Caco-2 (cell line): Measurements from ENCODE around the gene XRCC3. TPM values are rescaled to one million over a fixed set of nuclear protein-coding genes. Genes with fewer than 3 reads are reported as not detected.
"Not testable (repeated sequence)": the region's sequence is repeated elsewhere in the genome, so short reads cannot be mapped to it uniquely, and the experiment has no call there.

Experiments
- BruUV-seq: library from RNA; stranded (reverse); fragments of 400-500 nt; replicated peaks from 2 replicates; lab custom pipeline; 2021; lab: Mats Ljungman, UMichigan
- CTCF ChIA-PET: fragments of 300-600 bp; sonication (Branson Sonifier 250); formaldehyde crosslinking; loops from one replicate; lab custom pipeline; 2022; ENCODE audit warnings: antibody characterized with exemption; lab: Charles Lee
- POLR2A ChIA-PET: fragments of 300-600 bp; sonication (Branson Sonifier 250); formaldehyde crosslinking; loops from one replicate; lab custom pipeline; 2022; ENCODE audit warnings: antibody characterized with exemption; lab: Charles Lee
- DNase-seq, 2 experiments: peaks; one replicate each; pipeline versions ENCODE4 v3.0.0 to v3.0.0-alpha.2; 2020 to 2022
- H3K27me3 ChIP-seq: replicated peaks from 2 replicates; pipeline ENCODE4 v1.6.0; 2011; ENCODE audit warnings: low read length; ENCODE audit not compliant: control insufficient read depth, insufficient read depth
- H3K36me3 ChIP-seq: 2 replicates; pipeline ENCODE4 v1.5.1; 2011; ENCODE audit warnings: low read length; ENCODE audit not compliant: control insufficient read depth, insufficient read depth
- H3K4me1 ChIP-seq: fragments of 250-450 bp; sonication (Bioruptor Pico); 2 replicates; pipeline ENCODE4 v1.5.1; 2020; ENCODE audit warnings: mild to moderate bottlenecking
- H3K4me3 ChIP-seq: 2 replicates; pipeline ENCODE4 v1.5.1; 2011; ENCODE audit warnings: low read depth, mild to moderate bottlenecking, control low read depth, low read length
- H3K9me3 ChIP-seq: fragments of 250-450 bp; sonication (Bioruptor Pico); 2 replicates; pipeline ENCODE4 v1.5.1; 2020; ENCODE audit warnings: mild to moderate bottlenecking, moderate library complexity
- H3K27ac Mint-ChIP-seq: one replicate; pipeline ENCODE4 v1.8.0; 2022; ENCODE audit warnings: mixed read lengths; ENCODE audit not compliant: unreplicated experiment
- H3K27me3 Mint-ChIP-seq: one replicate; pipeline ENCODE4 v1.8.0; 2022; ENCODE audit warnings: mixed read lengths; ENCODE audit not compliant: insufficient read depth, unreplicated experiment
- H3K36me3 Mint-ChIP-seq: one replicate; pipeline ENCODE4 v1.8.0; 2022; ENCODE audit warnings: mild to moderate bottlenecking, mixed read lengths; ENCODE audit not compliant: insufficient read depth, unreplicated experiment
- H3K4me1 Mint-ChIP-seq: one replicate; pipeline ENCODE4 v1.8.0; 2022; ENCODE audit warnings: low read depth, mixed read lengths; ENCODE audit not compliant: unreplicated experiment
- H3K4me3 Mint-ChIP-seq: one replicate; pipeline ENCODE4 v1.8.0; 2022; ENCODE audit warnings: mild to moderate bottlenecking, moderate library complexity, mixed read lengths; ENCODE audit not compliant: unreplicated experiment
- H3K9me3 Mint-ChIP-seq: one replicate; pipeline ENCODE4 v1.8.0; 2022; ENCODE audit warnings: mixed read lengths; ENCODE audit not compliant: unreplicated experiment
- intact Hi-C: fragments of 100-400 bp; cut with micrococcal nuclease; formaldehyde crosslinking; loops from one replicate; pipeline ENCODE4 v1.10.0; 2022; ENCODE audit not compliant: unreplicated experiment
- total RNA-seq: library from RNA; stranded (reverse); gene quantifications from 2 replicates; pipeline ENCODE4 v1.2.3, GENCODE V29; 2022
- TF ChIP-seq, protein P1 (sequence below), 2 experiments: fragments of 200-600 bp in 1 of 2; IDR thresholded peaks; 1 replicate in 1 of 2; 2 replicates in 1 of 2; pipeline versions ENCODE4 v1.5.1 to v1.8.0; 2011 to 2022; ENCODE audit warnings: antibody characterized with exemption in 1 of 2, control low read depth in 1 of 2, inconsistent platforms in 1 of 2, low read depth in 1 of 2, low read length in 1 of 2, mild to moderate bottlenecking in 1 of 2, moderate library complexity in 1 of 2; ENCODE audit not compliant: insufficient read depth in 1 of 2, severe bottlenecking in 1 of 2, unreplicated experiment in 1 of 2

Gene XRCC3
- total RNA-seq, 1 experiment from 2014 or later = 44.0 TPM

DNA sequence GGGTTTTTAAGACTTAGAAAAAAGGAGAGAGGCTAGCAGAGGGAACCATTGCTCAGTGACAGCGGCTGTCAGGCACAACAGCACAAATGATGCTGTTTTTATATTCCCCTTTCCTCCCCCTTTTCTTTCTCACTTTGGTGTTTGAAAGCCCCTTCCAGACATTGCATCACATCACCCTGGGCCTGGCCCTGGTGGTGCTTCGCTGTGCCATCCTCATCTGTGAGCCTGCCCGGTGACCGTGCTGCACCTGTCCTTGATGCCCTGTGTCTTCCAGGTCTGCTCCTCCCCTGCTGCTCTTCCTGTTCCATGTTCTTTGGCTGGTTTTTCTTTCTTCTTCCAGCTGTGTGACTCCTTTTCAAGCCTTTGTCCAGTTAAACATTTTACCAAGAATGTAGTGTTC is 61.4 kb downstream of the XRCC3 start:
- intact Hi-C loops = no loop called here
- no peak for DNase-seq
- Histone ChIP-seq H3K27me3 (no peaks in the 10 kb centered on the region), H3K9me3 (no peaks in the 10 kb centered on the region), H3K4me3 (no peak overlapping the region), H3K36me3 (peaks cover 2% of the 10 kb centered on the region), H3K4me1 (no peaks in the 10 kb centered on the region)
- no peaks in the 10 kb centered on the region for H3K9me3 Mint-ChIP-seq
- ChIA-PET CTCF (no interaction called here), POLR2A (no interaction called here)
- no TSS peak for BruUV-seq
- H3K36me3 Mint-ChIP-seq = peaks cover 31% of the 10 kb centered on the region
- TF ChIP-seq, protein P1, sequence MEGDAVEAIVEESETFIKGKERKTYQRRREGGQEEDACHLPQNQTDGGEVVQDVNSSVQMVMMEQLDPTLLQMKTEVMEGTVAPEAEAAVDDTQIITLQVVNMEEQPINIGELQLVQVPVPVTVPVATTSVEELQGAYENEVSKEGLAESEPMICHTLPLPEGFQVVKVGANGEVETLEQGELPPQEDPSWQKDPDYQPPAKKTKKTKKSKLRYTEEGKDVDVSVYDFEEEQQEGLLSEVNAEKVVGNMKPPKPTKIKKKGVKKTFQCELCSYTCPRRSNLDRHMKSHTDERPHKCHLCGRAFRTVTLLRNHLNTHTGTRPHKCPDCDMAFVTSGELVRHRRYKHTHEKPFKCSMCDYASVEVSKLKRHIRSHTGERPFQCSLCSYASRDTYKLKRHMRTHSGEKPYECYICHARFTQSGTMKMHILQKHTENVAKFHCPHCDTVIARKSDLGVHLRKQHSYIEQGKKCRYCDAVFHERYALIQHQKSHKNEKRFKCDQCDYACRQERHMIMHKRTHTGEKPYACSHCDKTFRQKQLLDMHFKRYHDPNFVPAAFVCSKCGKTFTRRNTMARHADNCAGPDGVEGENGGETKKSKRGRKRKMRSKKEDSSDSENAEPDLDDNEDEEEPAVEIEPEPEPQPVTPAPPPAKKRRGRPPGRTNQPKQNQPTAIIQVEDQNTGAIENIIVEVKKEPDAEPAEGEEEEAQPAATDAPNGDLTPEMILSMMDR (IDR thresholded peaks at IDR 0.05; ENCODE audit: insufficient read depth in 1 of 2, low read depth in 1 of 2, low read length in 1 of 2, severe bottlenecking in 1 of 2, unreplicated experiment in 1 of 2) = no peak
- no peak overlapping the region for H3K27ac Mint-ChIP-seq
- no peaks in the 10 kb centered on the region for H3K27me3 Mint-ChIP-seq
- H3K4me1 Mint-ChIP-seq = no peaks in the 10 kb centered on the region
- H3K4me3 Mint-ChIP-seq = no peak overlapping the region

DNA sequence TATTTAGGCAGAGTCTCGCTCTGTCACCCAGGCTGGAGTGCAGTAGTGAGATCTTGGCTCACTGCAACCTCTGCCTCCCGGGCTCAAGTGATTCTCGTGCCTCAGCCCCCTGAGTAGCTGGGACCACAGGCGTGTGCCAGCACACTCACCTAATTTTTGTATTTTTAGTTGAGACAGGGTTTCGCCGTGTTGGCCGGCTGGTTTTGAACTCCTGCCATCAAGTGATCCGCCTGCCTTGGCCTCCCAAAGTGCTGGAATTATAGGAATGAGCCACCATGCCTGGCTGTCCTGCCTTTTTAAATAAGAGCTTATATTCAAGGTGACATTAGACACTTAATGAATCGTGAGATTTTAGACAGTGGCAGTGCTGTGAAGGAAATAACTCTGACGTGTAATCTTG is 61.9 kb downstream of the XRCC3 start:
- H3K9me3 Mint-ChIP-seq, H3K4me3 ChIP-seq, intact Hi-C loops, H3K27me3 Mint-ChIP-seq, H3K4me1 ChIP-seq, H3K27me3 ChIP-seq, H3K4me3 Mint-ChIP-seq, BruUV-seq, DNase-seq, H3K36me3 ChIP-seq, CTCF ChIA-PET, POLR2A ChIA-PET, H3K27ac Mint-ChIP-seq, H3K4me1 Mint-ChIP-seq, H3K9me3 ChIP-seq: not testable (repeated sequence)
- H3K36me3 Mint-ChIP-seq = peaks cover 31% of the 10 kb centered on the region

DNA sequence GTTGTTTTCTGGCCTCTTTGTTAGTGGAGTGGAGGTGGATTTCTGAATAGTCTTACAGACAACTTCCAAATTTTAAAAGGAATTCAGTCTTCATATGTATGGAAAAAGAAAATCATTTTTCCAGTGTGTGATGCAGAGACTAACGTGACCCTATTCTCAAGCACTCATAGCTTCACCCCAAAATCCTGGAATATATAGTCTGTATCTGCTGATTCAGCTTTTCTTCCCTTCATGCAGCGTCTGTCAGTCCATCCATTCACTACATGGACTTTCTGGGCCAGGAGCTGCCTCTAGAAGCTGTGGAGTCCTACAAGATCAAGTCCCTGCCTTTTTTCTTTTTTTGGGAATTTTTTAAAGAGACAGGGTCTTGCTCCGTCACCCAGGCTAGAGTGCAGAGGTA is 62.4 kb downstream of the XRCC3 start:
- ChIA-PET CTCF (no interaction called here), POLR2A (no interaction called here)
- Mint-ChIP-seq H3K4me1 (no peaks in the 10 kb centered on the region), H3K27me3 (no peaks in the 10 kb centered on the region), H3K36me3 (peaks cover 31% of the 10 kb centered on the region), H3K27ac (no peak overlapping the region), H3K4me3 (no peak overlapping the region), H3K9me3 (no peaks in the 10 kb centered on the region)
- H3K4me3 ChIP-seq = no peak overlapping the region
- no peaks in the 10 kb centered on the region for H3K27me3 ChIP-seq
- TF ChIP-seq, protein P1 (IDR thresholded peaks at IDR 0.05; ENCODE audit: insufficient read depth in 1 of 2, low read depth in 1 of 2, low read length in 1 of 2, severe bottlenecking in 1 of 2, unreplicated experiment in 1 of 2) = no peak
- H3K4me1 ChIP-seq = no peaks in the 10 kb centered on the region
- H3K9me3 ChIP-seq = no peaks in the 10 kb centered on the region
- no peak for DNase-seq
- intact Hi-C loops = no loop called here
- no TSS peak for BruUV-seq
- peaks cover 2% of the 10 kb centered on the region for H3K36me3 ChIP-seq

DNA sequence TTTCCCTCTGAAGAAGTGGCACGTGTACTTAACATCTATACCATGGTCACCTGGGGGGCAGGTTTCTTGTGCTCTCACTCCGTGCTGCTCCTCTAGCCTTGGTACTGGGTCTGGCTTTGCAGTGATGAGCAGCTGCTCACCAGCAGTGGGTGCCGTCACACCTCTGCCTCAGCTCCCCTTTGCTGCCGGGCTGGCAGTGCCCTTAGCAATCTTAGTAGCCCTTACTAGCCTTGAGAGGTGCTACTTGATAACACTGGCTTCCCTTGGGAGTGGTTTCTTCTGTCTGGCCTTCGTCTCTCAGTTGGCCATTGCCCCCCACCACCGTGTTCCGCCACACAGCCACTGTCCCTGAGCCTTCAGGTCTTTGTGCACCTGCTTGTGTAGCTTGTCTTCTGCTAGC is 63.7 kb downstream of the XRCC3 start:
- intact Hi-C loops = no loop called here
- TF ChIP-seq, protein P1 (IDR thresholded peaks at IDR 0.05; ENCODE audit: insufficient read depth in 1 of 2, low read depth in 1 of 2, low read length in 1 of 2, severe bottlenecking in 1 of 2, unreplicated experiment in 1 of 2) = no peak
- no peaks in the 10 kb centered on the region for H3K9me3 ChIP-seq
- H3K4me1 ChIP-seq = no peaks in the 10 kb centered on the region
- no peak overlapping the region for H3K4me3 ChIP-seq
- H3K4me1 Mint-ChIP-seq = no peaks in the 10 kb centered on the region
- ChIA-PET POLR2A (no interaction called here), CTCF (interaction anchor here (0.6 kb wide), 1 partner anchor 52 kb away, joined by 4 read pairs; no protein-coding TSS in a partner anchor)
- DNase-seq = no peak
- peaks cover 23% of the 10 kb centered on the region for H3K36me3 Mint-ChIP-seq
- no TSS peak for BruUV-seq
- no peaks in the 10 kb centered on the region for H3K9me3 Mint-ChIP-seq
- H3K27me3 Mint-ChIP-seq = no peaks in the 10 kb centered on the region
- no peak overlapping the region for H3K27ac Mint-ChIP-seq
- H3K36me3 ChIP-seq = peaks cover 2% of the 10 kb centered on the region
- no peaks in the 10 kb centered on the region for H3K27me3 ChIP-seq
- H3K4me3 Mint-ChIP-seq = no peak overlapping the region
